Measurements from ENCODE around the gene NRROS. TPM values are rescaled to one million over a fixed set of nuclear protein-coding genes. Genes with fewer than 3 reads are reported as not detected.

Gene NRROS
- total RNA-seq, 2 donors from 2014 or later = 2.1 to 2.2 TPM

DNA sequence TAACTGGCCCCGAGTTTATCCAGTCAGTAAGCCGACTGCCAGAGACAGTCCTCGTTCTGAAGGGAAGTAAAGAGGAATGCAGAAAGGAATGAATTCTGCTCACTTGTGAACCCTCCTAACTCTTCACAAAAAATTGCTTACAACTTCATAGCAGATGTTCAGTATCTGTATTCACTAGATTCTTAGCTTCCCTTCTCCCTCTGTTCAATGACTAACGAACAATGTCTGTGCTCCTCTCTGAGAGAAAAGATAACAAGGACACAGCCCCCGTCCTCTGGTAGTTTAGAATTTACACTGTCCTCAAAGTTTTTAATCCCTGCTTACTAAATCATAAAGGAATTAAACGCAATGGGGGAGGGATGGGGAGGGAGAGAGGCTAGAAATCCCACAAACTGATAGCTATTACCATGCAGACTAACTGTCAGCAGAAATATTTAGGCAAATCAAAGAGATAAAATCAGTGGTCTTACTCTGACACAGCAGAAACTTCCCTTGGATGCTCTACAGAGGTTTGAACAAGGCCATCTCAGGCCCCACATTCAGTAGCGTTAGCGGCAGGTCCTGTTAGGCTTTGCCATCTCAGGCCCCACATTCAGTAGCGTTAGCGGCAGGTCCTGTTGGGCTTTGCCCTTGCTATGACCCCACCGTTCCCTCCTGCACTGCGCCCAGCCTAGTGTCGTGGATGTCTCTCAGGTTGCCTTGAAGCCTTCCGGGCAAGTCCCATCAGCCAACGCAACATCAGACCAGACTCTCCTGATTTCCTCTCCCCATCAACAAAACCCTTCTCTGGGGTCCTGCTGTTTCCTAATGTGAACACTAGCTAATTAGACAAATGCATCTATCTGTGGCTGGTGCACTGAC, 23.4 kb downstream of the NRROS start:
- TF ChIP-seq, protein P1, sequence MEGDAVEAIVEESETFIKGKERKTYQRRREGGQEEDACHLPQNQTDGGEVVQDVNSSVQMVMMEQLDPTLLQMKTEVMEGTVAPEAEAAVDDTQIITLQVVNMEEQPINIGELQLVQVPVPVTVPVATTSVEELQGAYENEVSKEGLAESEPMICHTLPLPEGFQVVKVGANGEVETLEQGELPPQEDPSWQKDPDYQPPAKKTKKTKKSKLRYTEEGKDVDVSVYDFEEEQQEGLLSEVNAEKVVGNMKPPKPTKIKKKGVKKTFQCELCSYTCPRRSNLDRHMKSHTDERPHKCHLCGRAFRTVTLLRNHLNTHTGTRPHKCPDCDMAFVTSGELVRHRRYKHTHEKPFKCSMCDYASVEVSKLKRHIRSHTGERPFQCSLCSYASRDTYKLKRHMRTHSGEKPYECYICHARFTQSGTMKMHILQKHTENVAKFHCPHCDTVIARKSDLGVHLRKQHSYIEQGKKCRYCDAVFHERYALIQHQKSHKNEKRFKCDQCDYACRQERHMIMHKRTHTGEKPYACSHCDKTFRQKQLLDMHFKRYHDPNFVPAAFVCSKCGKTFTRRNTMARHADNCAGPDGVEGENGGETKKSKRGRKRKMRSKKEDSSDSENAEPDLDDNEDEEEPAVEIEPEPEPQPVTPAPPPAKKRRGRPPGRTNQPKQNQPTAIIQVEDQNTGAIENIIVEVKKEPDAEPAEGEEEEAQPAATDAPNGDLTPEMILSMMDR (IDR thresholded peaks at IDR 0.05) = no peak
- Histone ChIP-seq H3K27ac (no peak overlapping the region), H3K9me3 (no peaks in the 10 kb centered on the region), H3K36me3 (no peaks in the 10 kb centered on the region), H3K9ac (ENCODE audit: low read depth in 2 of 2, low read length in 2 of 2) (no peak overlapping the region), H3K4me1 (no peaks in the 10 kb centered on the region), H3K4me3 (no peak overlapping the region), H3K27me3 (no peaks in the 10 kb centered on the region)
- DNase-seq = no peak
- intact Hi-C loops (cut with DNase I) = no loop called here

DNA sequence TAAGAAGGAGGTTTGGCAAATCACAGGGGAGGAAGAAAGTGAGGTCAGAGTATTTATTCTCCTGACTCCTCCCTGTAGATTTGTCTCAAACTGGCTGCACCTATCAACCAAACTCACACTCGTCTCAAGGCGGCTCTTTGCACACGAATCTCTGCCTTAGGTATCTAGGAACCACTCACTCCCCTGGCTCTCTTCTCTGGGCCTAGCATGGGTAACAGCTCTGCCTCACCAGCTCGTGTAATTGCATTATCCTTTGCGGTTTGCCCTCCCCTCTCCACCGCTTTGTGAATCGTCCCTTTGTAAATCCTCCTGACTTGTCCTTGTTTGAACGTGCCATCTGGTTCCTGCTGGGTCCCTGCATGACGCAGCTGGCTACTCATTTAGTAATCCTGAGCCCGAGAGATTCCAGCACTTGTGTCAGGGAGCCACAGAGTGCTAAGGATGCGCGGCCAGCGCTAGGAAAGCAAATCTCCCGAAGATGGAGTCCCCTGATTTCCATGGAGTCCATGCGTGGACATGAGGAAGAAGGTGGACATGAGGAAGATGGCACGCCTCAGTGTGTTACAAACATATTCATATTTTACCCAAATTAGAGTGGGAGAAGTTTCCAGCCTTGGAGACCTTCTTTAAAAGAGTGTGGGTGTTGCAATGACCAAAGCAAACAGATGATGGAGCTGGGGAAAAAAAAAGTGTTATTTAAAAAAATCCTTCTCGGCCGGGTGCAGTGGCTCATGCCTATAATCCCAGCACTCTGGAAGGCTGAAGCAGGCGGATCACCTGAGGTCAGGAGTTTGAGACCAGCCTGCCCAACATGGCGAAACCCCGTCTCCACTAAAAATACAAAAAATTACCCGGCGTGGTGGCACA, 26.7 kb downstream of the NRROS start:
- intact Hi-C loops (cut with DNase I) = no loop called here
- Histone ChIP-seq H3K4me1 (no peaks in the 10 kb centered on the region), H3K9me3 (no peaks in the 10 kb centered on the region), H3K4me3 (no peak overlapping the region), H3K36me3 (no peaks in the 10 kb centered on the region), H3K27me3 (no peaks in the 10 kb centered on the region), H3K27ac (no peak overlapping the region), H3K9ac (ENCODE audit: low read depth in 2 of 2, low read length in 2 of 2) (peak overlapping the region in 1 of 2 donors; percentile 12)
- TF ChIP-seq, protein P1 (IDR thresholded peaks at IDR 0.05) = no peak
- no peak for DNase-seq

DNA sequence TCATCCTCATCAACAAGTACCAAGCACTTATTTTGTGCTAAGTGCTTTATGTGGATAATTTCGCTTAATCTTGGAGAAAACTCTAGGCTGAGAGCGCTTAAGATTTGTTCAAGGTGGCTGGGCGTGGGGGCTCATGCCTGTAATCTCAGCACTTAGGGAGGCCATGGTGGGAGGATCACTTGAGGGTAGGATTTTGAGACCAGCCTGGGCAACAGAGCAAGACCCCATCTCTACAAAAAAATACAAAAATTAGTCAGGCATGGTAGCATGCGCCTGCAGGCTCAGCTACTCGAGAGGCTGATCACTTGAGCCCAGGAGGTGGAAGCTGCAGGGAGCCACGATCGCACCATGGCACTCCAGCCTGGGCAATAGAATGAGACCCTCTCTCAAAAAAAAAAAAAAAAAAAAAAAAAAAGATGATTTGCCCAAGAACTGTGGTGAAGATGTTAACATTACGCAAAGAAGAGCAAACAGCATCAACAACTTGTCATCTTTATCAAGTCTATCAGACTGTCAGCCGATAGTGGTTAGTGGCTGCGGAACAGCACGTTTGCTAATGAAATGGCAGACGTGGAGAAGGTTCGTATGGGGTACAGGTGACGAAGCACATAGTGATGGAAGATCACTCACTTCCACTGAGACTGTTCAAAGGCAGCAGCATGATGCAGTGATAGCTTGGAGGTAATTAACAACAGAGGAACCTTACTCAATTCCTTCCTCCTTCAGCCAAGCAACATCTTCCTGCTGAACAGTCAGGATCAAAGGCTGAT, 27.7 kb downstream of the NRROS start:
- no peaks in the 10 kb centered on the region for H3K9me3 ChIP-seq
- no peak for DNase-seq
- TF ChIP-seq, protein P1 (IDR thresholded peaks at IDR 0.05) = no peak
- no peak overlapping the region for H3K27ac ChIP-seq
- intact Hi-C loops (cut with DNase I) = no loop called here
- no peak overlapping the region for H3K9ac ChIP-seq (ENCODE audit: low read depth in 2 of 2, low read length in 2 of 2)
- no peak overlapping the region for H3K4me3 ChIP-seq
- H3K36me3 ChIP-seq = no peaks in the 10 kb centered on the region
- no peaks in the 10 kb centered on the region for H3K27me3 ChIP-seq
- no peaks in the 10 kb centered on the region for H3K4me1 ChIP-seq

DNA sequence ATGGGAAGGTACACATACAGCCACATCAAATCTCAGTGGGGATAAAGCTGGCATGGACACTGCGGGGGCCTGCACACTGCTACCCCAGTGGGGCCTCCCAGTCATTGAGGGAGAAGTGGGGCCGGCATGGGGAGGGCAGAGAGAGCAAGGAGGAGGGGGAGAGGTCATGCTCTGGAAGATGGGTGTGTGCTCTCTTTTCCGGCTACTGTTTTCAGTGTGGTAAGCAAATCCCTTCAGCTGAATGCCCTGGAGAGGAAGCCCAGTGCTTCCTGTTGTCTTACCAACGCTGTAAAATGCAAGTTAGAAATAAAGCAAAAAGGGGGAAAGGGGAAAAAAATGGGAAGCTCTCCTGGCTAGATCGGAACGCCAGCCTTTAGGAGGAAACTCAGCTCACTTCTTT, 30.8 kb downstream of the NRROS start:
- H3K4me3 ChIP-seq = no peak overlapping the region
- H3K27me3 ChIP-seq = no peaks in the 10 kb centered on the region
- no peaks in the 10 kb centered on the region for H3K4me1 ChIP-seq
- H3K9ac ChIP-seq (ENCODE audit: low read depth in 2 of 2, low read length in 2 of 2) = no peak overlapping the region
- no peak for DNase-seq
- TF ChIP-seq, protein P1 (IDR thresholded peaks at IDR 0.05) = no peak
- intact Hi-C loops (cut with DNase I) = no loop called here
- H3K36me3 ChIP-seq = no peaks in the 10 kb centered on the region
- no peak overlapping the region for H3K27ac ChIP-seq
- no peaks in the 10 kb centered on the region for H3K9me3 ChIP-seq

DNA sequence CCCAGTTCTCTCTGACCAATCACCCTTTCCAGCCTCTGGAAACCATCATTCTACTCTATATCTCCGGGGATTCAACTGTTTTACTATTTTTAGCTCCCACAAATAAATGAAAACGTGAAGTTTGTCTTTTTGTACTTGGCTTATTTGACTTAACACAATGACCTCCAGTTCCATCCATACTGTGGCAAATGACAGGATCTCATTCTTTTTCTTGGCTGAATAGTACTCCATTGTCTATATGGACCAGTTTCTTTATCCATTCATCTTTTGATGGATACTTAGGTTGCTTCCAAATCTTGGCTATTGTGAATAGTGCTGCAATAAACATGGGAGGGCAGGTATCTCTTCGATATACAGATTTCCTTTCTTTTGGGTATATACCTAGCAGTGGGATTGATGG, 34.1 kb downstream of the NRROS start:
- TF ChIP-seq, protein P1 (IDR thresholded peaks at IDR 0.05) = no peak

More for the DNA sequence above, 34.1 kb downstream of the NRROS start:
- intact Hi-C loops (cut with DNase I) = no loop called here
- H3K36me3 ChIP-seq = no peaks in the 10 kb centered on the region
- H3K9me3 ChIP-seq = no peaks in the 10 kb centered on the region
- H3K4me3 ChIP-seq = no peak overlapping the region
- no peak overlapping the region for H3K27ac ChIP-seq
- H3K9ac ChIP-seq (ENCODE audit: low read depth in 2 of 2, low read length in 2 of 2) = no peak overlapping the region
- no peak for DNase-seq
- H3K27me3 ChIP-seq = no peaks in the 10 kb centered on the region
- H3K4me1 ChIP-seq = no peaks in the 10 kb centered on the region

Data from colonic mucosa (tissue), 4 donors.